Neural cell (in vitro differentiated cells): Measurements from ENCODE around the gene PTPRN2. TPM values are rescaled to one million over a fixed set of nuclear protein-coding genes. Genes with fewer than 3 reads are reported as not detected.

ENCODE experiments used
- H2AFZ ChIP-seq: fragments of 200-600, 300-800 bp; sonication (generic), shearing (Covaris generic); 2 replicates; pipeline ENCODE4 v1.6.0; 2014; ENCODE audit warnings: low read depth, mild to moderate bottlenecking, antibody characterized with exemption, low read length, moderate library complexity
- H3F3A ChIP-seq: fragments of 200-600 bp; shearing (Covaris generic); 2 replicates; pipeline ENCODE4 v1.6.1; 2016; ENCODE audit warnings: mild to moderate bottlenecking, moderate library complexity, mixed read lengths, antibody characterized with exemption, low read length; ENCODE audit not compliant: insufficient read depth, poor library complexity, severe bottlenecking
- H3K27ac ChIP-seq: fragments of 200-600, 300-800 bp; sonication (generic), shearing (Covaris generic); 2 replicates; pipeline ENCODE4 v1.5.1; 2014; ENCODE audit warnings: mild to moderate bottlenecking, low read length, moderate library complexity
- H3K27me3 ChIP-seq: fragments of 300-800, 200-600 bp; sonication (generic), shearing (Covaris generic); 2 replicates; pipeline ENCODE4 v1.6.0; 2014; ENCODE audit warnings: mild to moderate bottlenecking, low read depth, low read length, moderate library complexity; ENCODE audit not compliant: insufficient read depth
- H3K36me3 ChIP-seq: fragments of 300-800, 200-600 bp; sonication (generic), shearing (Covaris generic); 2 replicates; pipeline ENCODE4 v1.5.1; 2014; ENCODE audit warnings: mild to moderate bottlenecking, antibody characterized with exemption, low read length, moderate library complexity; ENCODE audit not compliant: insufficient read depth
- H3K4me2 ChIP-seq: fragments of 300-800, 200-600 bp; sonication (generic), shearing (Covaris generic); 2 replicates; pipeline ENCODE4 v1.6.0; 2014; ENCODE audit warnings: mild to moderate bottlenecking, low read length
- H3K4me3 ChIP-seq: fragments of 300-800, 200-600 bp; sonication (generic), shearing (Covaris generic); 2 replicates; pipeline ENCODE4 v1.5.1; 2014; ENCODE audit warnings: mild to moderate bottlenecking, low read length, moderate library complexity
- H3K79me2 ChIP-seq: fragments of 200-600 bp; shearing (Covaris generic); replicated peaks from 2 replicates; pipeline ENCODE4 v1.6.0; 2014; ENCODE audit warnings: mild to moderate bottlenecking, low read length, moderate library complexity; ENCODE audit not compliant: insufficient read depth
- H3K9ac ChIP-seq: fragments of 300-800, 200-600 bp; sonication (generic), shearing (Covaris generic); 2 replicates; pipeline ENCODE4 v1.6.1; 2016; ENCODE audit warnings: mild to moderate bottlenecking, low read length, mixed read lengths
- H3K9me2 ChIP-seq: fragments of 200-600 bp; shearing (Covaris generic); 2 replicates; pipeline ENCODE4 v1.6.1; 2016; ENCODE audit warnings: mild to moderate bottlenecking, low read length, mixed read lengths; ENCODE audit not compliant: insufficient read depth
- H3K9me3 ChIP-seq: fragments of 200-600, 300-800 bp; sonication (generic), shearing (Covaris generic); 2 replicates; pipeline ENCODE4 v1.6.1; 2016; ENCODE audit warnings: mild to moderate bottlenecking, mixed run types, low read length, moderate library complexity, mixed read lengths
- H4K20me1 ChIP-seq: fragments of 200-600 bp; shearing (Covaris generic); 2 replicates; pipeline ENCODE4 v1.6.1; 2016; ENCODE audit warnings: mild to moderate bottlenecking, mixed run types; ENCODE audit not compliant: insufficient read depth
- EP300 ChIP-seq: fragments of 450-650 bp; conservative IDR thresholded peaks from 2 replicates; pipeline ENCODE4 v1.6.1; 2014; ENCODE audit warnings: antibody characterized with exemption, mild to moderate bottlenecking, moderate library complexity; ENCODE audit not compliant: poor library complexity, severe bottlenecking
- EZH2 ChIP-seq: fragments of 200-600, 300-800 bp; shearing (Covaris generic), sonication (generic); IDR thresholded peaks from 2 replicates; pipeline ENCODE4 v1.6.1; 2014; ENCODE audit warnings: antibody characterized with exemption, low read length, borderline replicate concordance, mild to moderate bottlenecking; ENCODE audit not compliant: insufficient read depth, poor library complexity, severe bottlenecking
- MXI1 ChIP-seq: fragments of 450-650 bp; conservative IDR thresholded peaks from 2 replicates; pipeline ENCODE4 v1.6.1; 2014; ENCODE audit warnings: antibody characterized with exemption, mild to moderate bottlenecking; ENCODE audit not compliant: poor library complexity, severe bottlenecking
- POLR2AphosphoS5 ChIP-seq: IDR thresholded peaks from 2 replicates; pipeline ENCODE4 v1.6.1; 2012
- RAD21 ChIP-seq: fragments of 450-650 bp; conservative IDR thresholded peaks from 2 replicates; pipeline ENCODE4 v1.6.1; 2014; ENCODE audit warnings: antibody characterized with exemption, mild to moderate bottlenecking, moderate library complexity
- SMC3 ChIP-seq: fragments of 450-650 bp; conservative IDR thresholded peaks from 2 replicates; pipeline ENCODE4 v1.6.1; 2014; ENCODE audit warnings: antibody characterized with exemption, mild to moderate bottlenecking, moderate library complexity; ENCODE audit not compliant: poor library complexity
- TAF1 ChIP-seq: IDR thresholded peaks from 2 replicates; pipeline ENCODE4 v1.6.1; 2012; ENCODE audit warnings: low read depth
- polyA plus RNA-seq: library from polyadenylated mRNA; depleted of rRNA; stranded (reverse); fragments of >200 nt; gene quantifications from 2 replicates; pipeline ENCODE4 v1.2.3, GENCODE V29; 2014
- TF ChIP-seq, protein P1 (sequence below): IDR thresholded peaks from 2 replicates; pipeline ENCODE4 v1.6.1; 2012; ENCODE audit warnings: borderline replicate concordance
- TF ChIP-seq, protein P2 (sequence below): fragments of 450-650 bp; IDR thresholded peaks from 2 replicates; pipeline ENCODE4 v1.5.1; 2014; ENCODE audit warnings: antibody characterized with exemption, mild to moderate bottlenecking, moderate library complexity; ENCODE audit not compliant: poor library complexity, severe bottlenecking

PTPRN2 gene
- polyA plus RNA-seq, 1 donor from 2014 or later, result 31.0 TPM

DNA sequence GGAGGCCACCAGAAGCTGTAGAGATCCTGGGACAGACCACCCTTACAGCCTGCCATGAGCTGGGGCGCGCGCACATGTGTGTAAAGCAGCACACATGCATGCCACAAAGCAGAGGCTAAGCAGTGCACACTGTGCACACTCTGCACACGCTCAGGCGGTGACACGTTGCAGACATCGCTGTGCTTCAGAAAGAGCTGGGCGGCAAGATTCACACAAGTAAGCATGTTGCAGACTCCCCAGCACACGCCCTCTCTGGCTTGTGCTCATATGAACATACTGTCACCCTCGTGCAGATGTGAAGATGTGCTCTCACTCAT is 772.0 kb downstream of the PTPRN2 start:
- Histone ChIP-seq H3K36me3 (no peaks in the 10 kb centered on the region), H3K27ac (no peak overlapping the region), H3K4me3 (no peak overlapping the region), H2AFZ (no peak overlapping the region), H3K4me2 (no peak overlapping the region), H3F3A (peaks cover 4% of the 10 kb centered on the region), H3K9ac (no peak overlapping the region), H4K20me1 (no peaks in the 10 kb centered on the region), H3K9me3 (no peaks in the 10 kb centered on the region), H3K79me2 (no peaks in the 10 kb centered on the region), H3K27me3 (no peaks in the 10 kb centered on the region), H3K9me2 (no peaks in the 10 kb centered on the region)
- TF ChIP-seq RAD21 (no peak), EP300 (no peak)

DNA sequence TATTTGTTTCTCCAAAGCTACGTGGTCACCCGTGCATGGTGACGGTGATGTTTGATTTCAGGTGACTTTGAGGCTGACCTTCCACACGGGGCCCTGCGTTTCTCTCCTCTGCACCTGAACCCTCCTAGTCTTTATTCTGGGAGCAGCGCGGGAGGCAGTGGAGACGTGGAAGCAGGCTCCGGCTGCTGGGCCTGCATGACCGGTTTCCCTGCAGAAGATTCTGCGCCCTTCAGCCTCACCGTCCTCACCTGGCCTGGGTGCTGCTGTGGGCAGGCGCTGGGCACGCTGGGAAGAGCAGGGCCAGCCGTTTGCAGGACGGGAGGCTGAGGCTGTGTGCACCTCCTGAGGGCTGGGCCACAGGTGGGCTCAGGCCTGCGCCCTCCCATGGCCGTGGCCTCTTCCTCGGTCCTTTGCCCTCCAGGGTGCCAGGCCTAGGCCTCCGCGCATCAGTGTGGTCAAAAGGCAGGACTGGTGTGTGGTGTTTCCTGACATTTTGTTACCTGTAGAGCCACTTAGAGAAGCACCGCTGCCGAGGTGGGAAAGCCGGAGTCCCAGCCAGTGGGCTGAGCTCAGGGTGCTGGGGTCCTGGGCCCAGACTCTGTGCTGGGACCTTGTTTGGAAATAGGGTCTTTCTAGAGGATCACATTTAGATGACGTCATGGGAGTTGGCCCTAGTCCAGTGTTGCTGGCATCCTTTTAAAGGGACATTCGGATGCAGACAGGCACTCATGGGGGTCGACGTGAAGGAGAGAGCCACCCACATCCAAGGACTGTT is 772.5 kb downstream of the PTPRN2 start:
- H3K27ac ChIP-seq, result no peak overlapping the region

More for the DNA sequence above, 772.5 kb downstream of the PTPRN2 start:
- H3K9ac ChIP-seq, result no peak overlapping the region
- no peaks in the 10 kb centered on the region for H4K20me1 ChIP-seq
- H3K4me2 ChIP-seq, result no peak overlapping the region
- H3K27me3 ChIP-seq, result no peaks in the 10 kb centered on the region
- peaks cover 4% of the 10 kb centered on the region for H3F3A ChIP-seq
- TF ChIP-seq, protein P1, sequence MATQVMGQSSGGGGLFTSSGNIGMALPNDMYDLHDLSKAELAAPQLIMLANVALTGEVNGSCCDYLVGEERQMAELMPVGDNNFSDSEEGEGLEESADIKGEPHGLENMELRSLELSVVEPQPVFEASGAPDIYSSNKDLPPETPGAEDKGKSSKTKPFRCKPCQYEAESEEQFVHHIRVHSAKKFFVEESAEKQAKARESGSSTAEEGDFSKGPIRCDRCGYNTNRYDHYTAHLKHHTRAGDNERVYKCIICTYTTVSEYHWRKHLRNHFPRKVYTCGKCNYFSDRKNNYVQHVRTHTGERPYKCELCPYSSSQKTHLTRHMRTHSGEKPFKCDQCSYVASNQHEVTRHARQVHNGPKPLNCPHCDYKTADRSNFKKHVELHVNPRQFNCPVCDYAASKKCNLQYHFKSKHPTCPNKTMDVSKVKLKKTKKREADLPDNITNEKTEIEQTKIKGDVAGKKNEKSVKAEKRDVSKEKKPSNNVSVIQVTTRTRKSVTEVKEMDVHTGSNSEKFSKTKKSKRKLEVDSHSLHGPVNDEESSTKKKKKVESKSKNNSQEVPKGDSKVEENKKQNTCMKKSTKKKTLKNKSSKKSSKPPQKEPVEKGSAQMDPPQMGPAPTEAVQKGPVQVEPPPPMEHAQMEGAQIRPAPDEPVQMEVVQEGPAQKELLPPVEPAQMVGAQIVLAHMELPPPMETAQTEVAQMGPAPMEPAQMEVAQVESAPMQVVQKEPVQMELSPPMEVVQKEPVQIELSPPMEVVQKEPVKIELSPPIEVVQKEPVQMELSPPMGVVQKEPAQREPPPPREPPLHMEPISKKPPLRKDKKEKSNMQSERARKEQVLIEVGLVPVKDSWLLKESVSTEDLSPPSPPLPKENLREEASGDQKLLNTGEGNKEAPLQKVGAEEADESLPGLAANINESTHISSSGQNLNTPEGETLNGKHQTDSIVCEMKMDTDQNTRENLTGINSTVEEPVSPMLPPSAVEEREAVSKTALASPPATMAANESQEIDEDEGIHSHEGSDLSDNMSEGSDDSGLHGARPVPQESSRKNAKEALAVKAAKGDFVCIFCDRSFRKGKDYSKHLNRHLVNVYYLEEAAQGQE, result no peak
- no peak for TF ChIP-seq POLR2AphosphoS5
- TF ChIP-seq, protein P2, sequence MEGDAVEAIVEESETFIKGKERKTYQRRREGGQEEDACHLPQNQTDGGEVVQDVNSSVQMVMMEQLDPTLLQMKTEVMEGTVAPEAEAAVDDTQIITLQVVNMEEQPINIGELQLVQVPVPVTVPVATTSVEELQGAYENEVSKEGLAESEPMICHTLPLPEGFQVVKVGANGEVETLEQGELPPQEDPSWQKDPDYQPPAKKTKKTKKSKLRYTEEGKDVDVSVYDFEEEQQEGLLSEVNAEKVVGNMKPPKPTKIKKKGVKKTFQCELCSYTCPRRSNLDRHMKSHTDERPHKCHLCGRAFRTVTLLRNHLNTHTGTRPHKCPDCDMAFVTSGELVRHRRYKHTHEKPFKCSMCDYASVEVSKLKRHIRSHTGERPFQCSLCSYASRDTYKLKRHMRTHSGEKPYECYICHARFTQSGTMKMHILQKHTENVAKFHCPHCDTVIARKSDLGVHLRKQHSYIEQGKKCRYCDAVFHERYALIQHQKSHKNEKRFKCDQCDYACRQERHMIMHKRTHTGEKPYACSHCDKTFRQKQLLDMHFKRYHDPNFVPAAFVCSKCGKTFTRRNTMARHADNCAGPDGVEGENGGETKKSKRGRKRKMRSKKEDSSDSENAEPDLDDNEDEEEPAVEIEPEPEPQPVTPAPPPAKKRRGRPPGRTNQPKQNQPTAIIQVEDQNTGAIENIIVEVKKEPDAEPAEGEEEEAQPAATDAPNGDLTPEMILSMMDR, result no peak
- no peak for TF ChIP-seq EZH2
- TF ChIP-seq RAD21, result no peak
- no peak for TF ChIP-seq SMC3
- TF ChIP-seq TAF1, result no peak
- TF ChIP-seq MXI1, result no peak
- TF ChIP-seq EP300, result no peak
- no peak overlapping the region for H3K4me3 ChIP-seq
- H3K36me3 ChIP-seq, result no peaks in the 10 kb centered on the region
- H3K79me2 ChIP-seq, result no peaks in the 10 kb centered on the region
- no peaks in the 10 kb centered on the region for H3K9me3 ChIP-seq
- H3K9me2 ChIP-seq, result no peaks in the 10 kb centered on the region
- H2AFZ ChIP-seq, result no peak overlapping the region
